SK-N-SH (cell line): ENCODE data around the gene ZNF346. TPM values are rescaled to one million over a fixed set of nuclear protein-coding genes. Genes with fewer than 3 reads are reported as not detected.
A peak's percentile ranks its signal among the peaks of the same experiment; 100 is the strongest.

Experiments used
- CTCF ChIA-PET: fragments of 300-600, 350-600 bp; formaldehyde crosslinking; extraction: SDS; loops from one replicate; lab custom pipeline; 2021; lab: Yijun Ruan, JAX
- POLR2A ChIA-PET: fragments of 350-600 bp; sonication (Branson Sonifier 250); formaldehyde crosslinking; extraction: SDS; loops from one replicate; lab custom pipeline; 2020; ENCODE audit warnings: antibody characterized with exemption, inconsistent platforms; lab: Yijun Ruan, JAX
- DNase-seq: peaks from one replicate; pipeline ENCODE4 v3.0.0; 2012
- H2AFZ ChIP-seq: fragments of 200-600 bp; sonication (generic); 2 replicates; pipeline ENCODE4 v1.8.1; 2016; ENCODE audit warnings: antibody characterized with exemption, mild to moderate bottlenecking, low read depth
- H3F3A ChIP-seq: fragments of 200-600 bp; sonication (generic); replicated peaks from 2 replicates; pipeline ENCODE3; 2016; ENCODE audit warnings: antibody characterized with exemption, mild to moderate bottlenecking; ENCODE audit not compliant: insufficient read depth
- H3K27ac ChIP-seq, 2 experiments: fragments of 200-500 bp in 1 of 2; fragments of 200-600 bp in 1 of 2; sonication (Bioruptor generic) in 1 of 2; sonication (generic), shearing (Covaris generic) in 1 of 2; 2 replicates each; pipeline versions ENCODE4 v1.5.1 to v1.6.1; 2014 to 2016; ENCODE audit warnings: low read depth in 2 of 2, inconsistent platforms in 1 of 2, low read length in 1 of 2, mild to moderate bottlenecking in 1 of 2, mixed read lengths in 1 of 2
- H3K27me3 ChIP-seq: fragments of 200-600 bp; sonication (generic), shearing (Covaris generic); 2 replicates; pipeline ENCODE4 v1.6.1; 2016; ENCODE audit warnings: mixed run types; ENCODE audit not compliant: insufficient read depth
- H3K36me3 ChIP-seq, 2 experiments: fragments of 200-500 bp in 1 of 2; fragments of 200-600 bp in 1 of 2; sonication (Bioruptor generic) in 1 of 2; sonication (generic) in 1 of 2; replicated peaks in 1 of 2; 2 replicates each; pipeline versions ENCODE3 to v1.5.1; 2014 to 2016; ENCODE audit warnings: low read length in 1 of 2, mild to moderate bottlenecking in 1 of 2; ENCODE audit not compliant: insufficient read depth in 2 of 2, control insufficient read depth in 1 of 2
- H3K4me1 ChIP-seq, 2 experiments: fragments of 200-500 bp in 1 of 2; fragments of 200-600 bp in 1 of 2; sonication (Bioruptor generic) in 1 of 2; sonication (generic), shearing (Covaris generic) in 1 of 2; 2 replicates each; pipeline versions ENCODE4 v1.5.1 to v1.6.1; 2014 to 2016; ENCODE audit warnings: low read depth in 1 of 2, low read length in 1 of 2, mixed run types in 1 of 2; ENCODE audit not compliant: insufficient read depth in 2 of 2, control insufficient read depth in 1 of 2
- H3K4me2 ChIP-seq: fragments of 200-600 bp; sonication (generic), shearing (Covaris generic); 2 replicates; pipeline ENCODE4 v1.6.1; 2017; ENCODE audit warnings: mixed run types
- H3K4me3 ChIP-seq, 2 experiments: fragments of 200-500 bp in 1 of 2; fragments of 200-600 bp in 1 of 2; sonication (Bioruptor generic) in 1 of 2; sonication (generic), shearing (Covaris generic) in 1 of 2; 2 replicates each; pipeline versions ENCODE4 v1.5.1 to v1.8.1; 2014 to 2016; ENCODE audit warnings: low read depth in 2 of 2, inconsistent platforms in 1 of 2, low read length in 1 of 2, mild to moderate bottlenecking in 1 of 2, mixed read lengths in 1 of 2, moderate library complexity in 1 of 2
- H3K79me2 ChIP-seq: fragments of 200-600 bp; sonication (generic); 2 replicates; pipeline ENCODE4 v1.8.1; 2017; ENCODE audit warnings: mild to moderate bottlenecking; ENCODE audit not compliant: insufficient read depth
- H3K9ac ChIP-seq: fragments of 200-600 bp; sonication (generic); 2 replicates; pipeline ENCODE4 v1.6.1; 2017; ENCODE audit warnings: mixed run types
- H3K9me2 ChIP-seq: fragments of 200-600 bp; sonication (generic); 2 replicates; pipeline ENCODE4 v1.6.1; 2017; ENCODE audit warnings: mixed run types
- H3K9me3 ChIP-seq: fragments of 200-600 bp; sonication (generic); 2 replicates; pipeline ENCODE4 v1.6.1; 2017; ENCODE audit warnings: mixed run types, mild to moderate bottlenecking, moderate library complexity
- H4K20me1 ChIP-seq: fragments of 200-600 bp; sonication (generic); 2 replicates; pipeline ENCODE4 v1.6.1; 2017; ENCODE audit warnings: mild to moderate bottlenecking, mixed run types; ENCODE audit not compliant: insufficient read depth
- CHD2 ChIP-seq: fragments of 150-350 bp; IDR thresholded peaks from 2 replicates; pipeline ENCODE4 v1.6.1; 2018; ENCODE audit warnings: low read length; ENCODE audit not compliant: partially characterized antibody
- ELF1 ChIP-seq: IDR thresholded peaks from 2 replicates; pipeline ENCODE4 v1.4.0; 2012
- EP300 ChIP-seq, 2 experiments: IDR thresholded peaks; 2 replicates each; pipeline versions ENCODE4 v1.4.0 to v1.6.1; 2012; ENCODE audit warnings: borderline replicate concordance in 1 of 2, low read depth in 1 of 2, low read length in 1 of 2
- EZH2phosphoT487 ChIP-seq: fragments of 200-600 bp; sonication (generic); IDR thresholded peaks from 2 replicates; pipeline ENCODE4 v1.6.1; 2017; ENCODE audit warnings: low read depth, mixed run types, mild to moderate bottlenecking, antibody characterized with exemption, moderate library complexity, borderline replicate concordance
- GABPA ChIP-seq: IDR thresholded peaks from 2 replicates; pipeline ENCODE4 v1.4.0; 2012; ENCODE audit warnings: low read depth, mild to moderate bottlenecking
- JUND ChIP-seq: IDR thresholded peaks from 2 replicates; pipeline ENCODE4 v1.4.0; 2012
- MXI1 ChIP-seq: IDR thresholded peaks from 2 replicates; pipeline ENCODE4 v1.6.1; 2012; ENCODE audit warnings: mild to moderate bottlenecking, low read depth, low read length, improper control_type of control experiment
- NFIC ChIP-seq: IDR thresholded peaks from 2 replicates; pipeline ENCODE4 v1.4.0; 2012; ENCODE audit warnings: borderline replicate concordance
- NRF1 ChIP-seq: IDR thresholded peaks from 2 replicates; pipeline ENCODE4 v1.6.1; 2012; ENCODE audit warnings: low read depth, mild to moderate bottlenecking, low read length
- POLR2AphosphoS5 ChIP-seq: IDR thresholded peaks from 2 replicates; pipeline ENCODE4 v1.6.1; 2012; ENCODE audit warnings: low read depth, low read length
- RCOR1 ChIP-seq: fragments of 150-350 bp; IDR thresholded peaks from 2 replicates; pipeline ENCODE4 v1.6.1; 2017; ENCODE audit warnings: antibody characterized with exemption, low read length
- RXRA ChIP-seq: IDR thresholded peaks from 2 replicates; pipeline ENCODE4 v1.4.0; 2012; ENCODE audit warnings: low read depth, mild to moderate bottlenecking, borderline replicate concordance
- SMC3 ChIP-seq: IDR thresholded peaks from 2 replicates; pipeline ENCODE4 v1.6.1; 2012; ENCODE audit warnings: low read depth, low read length, improper control_type of control experiment
- TAF1 ChIP-seq: IDR thresholded peaks from 2 replicates; pipeline ENCODE4 v1.6.1; 2012; ENCODE audit warnings: low read depth, mild to moderate bottlenecking, low read length, moderate library complexity, borderline replicate concordance
- TCF12 ChIP-seq: IDR thresholded peaks from 2 replicates; pipeline ENCODE4 v1.4.0; 2012
- TEAD4 ChIP-seq: IDR thresholded peaks from 2 replicates; pipeline ENCODE4 v1.4.0; 2012; ENCODE audit warnings: mild to moderate bottlenecking, borderline replicate concordance; ENCODE audit not compliant: insufficient read depth
- YY1 ChIP-seq: IDR thresholded peaks from 2 replicates; pipeline ENCODE4 v1.4.0; 2012; ENCODE audit warnings: low read depth, mild to moderate bottlenecking
- WGBS: methylation state at CpG from one replicate; pipeline ENCODE4 v1.1.6; 2017; ENCODE audit warnings: low lambda C conversion rate; 5-methylcytosine and 5-hydroxymethylcytosine counted together
- polyA plus RNA-seq, 3 experiments: library from polyadenylated mRNA; depleted of rRNA; stranded (reverse); fragments of >200 nt; gene quantifications; 2 replicates each; pipeline ENCODE4 v1.2.3, GENCODE V29; 2012
- TF ChIP-seq, protein P1 (sequence below): fragments of 200-600 bp; sonication (generic); IDR thresholded peaks from 2 replicates; pipeline ENCODE4 v1.6.1; 2017; ENCODE audit warnings: antibody characterized with exemption, mild to moderate bottlenecking, moderate library complexity
- TF ChIP-seq, protein P2 (sequence below): IDR thresholded peaks from 2 replicates; pipeline ENCODE4; 2012
- TF ChIP-seq, protein P3 (sequence below): IDR thresholded peaks from 2 replicates; pipeline ENCODE4 v1.4.0; 2012; ENCODE audit warnings: low read depth
- TF ChIP-seq, protein P4 (sequence below): fragments of 150-350 bp; IDR thresholded peaks from 2 replicates; pipeline ENCODE4 v1.6.1; 2017; ENCODE audit warnings: antibody characterized with exemption, low read length, low read depth, borderline replicate concordance
- TF ChIP-seq, protein P5 (sequence below): IDR thresholded peaks from 2 replicates; pipeline ENCODE4 v1.4.0; 2012; ENCODE audit warnings: low read depth, borderline replicate concordance

ZNF346 gene
- polyA plus RNA-seq, 1 of the 3 experiments (the other 2 are of a cell fraction): 15.1 TPM

DNA sequence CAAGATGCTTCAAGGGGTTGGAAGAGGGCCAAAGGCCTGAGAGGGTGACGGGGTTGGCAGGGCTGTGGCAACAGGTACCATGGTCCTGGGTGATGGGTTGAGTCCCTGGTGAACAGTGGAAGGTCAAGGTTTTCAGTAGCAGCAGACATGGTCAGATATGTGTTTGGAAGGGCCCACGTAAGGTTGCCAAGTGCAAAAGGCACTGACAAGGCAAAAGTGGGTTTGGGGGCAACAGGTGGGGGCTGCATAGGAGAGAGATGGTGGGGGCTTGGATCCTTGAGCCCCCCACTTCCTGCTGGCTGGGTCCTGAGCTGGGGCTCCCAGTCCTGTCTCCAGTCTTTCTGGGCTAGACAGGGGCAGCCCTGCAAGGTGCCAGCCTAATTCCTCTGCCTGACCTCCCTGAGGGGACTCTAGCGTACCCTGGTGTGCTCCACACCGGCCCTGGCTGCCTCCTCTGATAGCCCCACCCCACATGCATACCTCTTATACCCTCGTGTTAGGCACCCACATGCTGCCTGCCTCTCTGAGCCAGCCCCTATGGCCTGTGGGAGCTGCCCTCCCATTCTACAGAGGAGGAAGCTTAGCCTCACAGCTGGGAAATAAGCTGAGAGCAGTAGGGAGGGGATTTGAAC lies 90.2 kb downstream of the ZNF346 start:
- no peak for DNase-seq
- 50% methylated on average over 5 of the region's 5 CpGs for WGBS
- CTCF ChIA-PET: interaction anchor here (0.5 to 7.6 kb wide), 50 partner anchors 9 to 464 kb away, joined by 3 to 141 read pairs (median 4); partner anchors contain the start of genes FGFR4, GRK6, HK3 and NSD1
- no peak overlapping the region for H3K4me2 ChIP-seq
- no peak overlapping the region for H3K4me3 ChIP-seq
- no peaks in the 10 kb centered on the region for H3K9me3 ChIP-seq
- no peak overlapping the region for H2AFZ ChIP-seq
- H3K4me1 ChIP-seq: no peaks in the 10 kb centered on the region; a peak in 1 of 4 replicates
- H3F3A ChIP-seq: no peaks in the 10 kb centered on the region
- no peak overlapping the region for H3K9ac ChIP-seq
- POLR2A ChIA-PET: interaction anchor here (0.5 to 0.6 kb wide), 2 partner anchors 29 to 144 kb away, joined by 4 to 5 read pairs; no protein-coding TSS in a partner anchor
- no peak overlapping the region for H3K27ac ChIP-seq
- no peaks in the 10 kb centered on the region for H3K9me2 ChIP-seq
- H3K27me3 ChIP-seq: no peaks in the 10 kb centered on the region
- no peaks in the 10 kb centered on the region for H3K79me2 ChIP-seq
- H4K20me1 ChIP-seq: no peaks in the 10 kb centered on the region
- TF ChIP-seq CHD2 (no peak), EZH2phosphoT487 (no peak), RCOR1 (no peak)
- H3K36me3 ChIP-seq: no peaks in the 10 kb centered on the region

DNA sequence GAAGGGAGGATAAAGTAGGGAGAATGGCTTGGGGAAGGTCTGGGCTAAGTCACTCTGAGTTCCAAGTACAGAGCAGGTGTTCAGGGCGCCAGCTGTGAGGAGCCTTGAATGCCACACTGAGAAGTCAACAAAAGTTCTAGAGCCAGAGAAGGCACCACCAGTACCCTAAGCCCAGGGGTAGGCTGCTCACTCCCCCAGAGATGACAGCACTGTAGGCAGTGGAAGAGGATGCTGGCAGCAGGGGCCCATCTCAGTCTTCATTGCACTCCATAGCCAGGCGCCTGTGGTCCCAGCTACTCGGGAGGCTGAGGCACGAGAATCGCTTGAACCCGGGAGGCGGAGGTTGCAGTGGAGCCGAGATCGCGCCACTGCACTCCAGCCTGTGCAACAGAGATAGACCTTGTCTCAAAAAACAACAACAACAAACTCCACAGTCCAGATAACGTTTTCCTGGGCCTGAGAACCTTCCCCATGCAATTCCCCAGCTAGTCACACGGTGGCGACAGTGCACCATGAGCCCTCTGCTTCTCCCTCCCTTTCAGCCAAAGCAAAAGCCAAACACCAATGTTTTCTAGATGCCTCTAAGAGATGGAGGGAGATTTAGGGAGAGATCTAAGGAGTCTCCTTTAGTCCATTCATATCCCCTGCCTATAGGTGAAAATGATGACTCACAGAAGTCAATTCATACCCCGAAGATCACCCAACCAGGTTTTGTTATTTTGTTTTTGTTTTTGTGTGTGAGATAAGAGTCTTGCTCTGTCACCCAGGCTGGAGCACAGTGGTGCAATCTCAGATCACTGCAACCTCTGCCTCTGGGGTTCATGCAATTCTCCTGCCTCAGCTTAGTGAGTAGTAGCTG lies 91.3 kb downstream of the ZNF346 start:
- peak; percentile 89 for DNase-seq
- no peak overlapping the region; a peak in 1 of 4 replicates for H3K4me3 ChIP-seq
- no peaks in the 10 kb centered on the region for H3K27me3 ChIP-seq
- H3K9me3 ChIP-seq: no peaks in the 10 kb centered on the region
- ChIA-PET POLR2A (interaction anchor here (0.9 to 1.2 kb wide), 2 partner anchors 196 to 198 kb away, joined by 3 to 4 read pairs; partner anchors contain the start of gene MXD3), CTCF (interaction anchor here (0.6 to 7.6 kb wide), 51 partner anchors 8 to 455 kb away, joined by 3 to 141 read pairs (median 4); partner anchors contain the start of genes FGFR4, GRK6, HK3 and NSD1)
- no peak overlapping the region for H3K9ac ChIP-seq
- no peak overlapping the region for H3K27ac ChIP-seq
- no peaks in the 10 kb centered on the region for H3K36me3 ChIP-seq
- H3K4me1 ChIP-seq: no peaks in the 10 kb centered on the region; a peak in 1 of 4 replicates
- no peaks in the 10 kb centered on the region for H3K79me2 ChIP-seq
- H3F3A ChIP-seq: no peaks in the 10 kb centered on the region
- no peaks in the 10 kb centered on the region for H4K20me1 ChIP-seq
- no peak overlapping the region for H3K4me2 ChIP-seq
- WGBS: 15% methylated on average over 14 of the region's 14 CpGs
- H3K9me2 ChIP-seq: no peaks in the 10 kb centered on the region
- peak overlapping the region; percentile 52; the same call in 1 of the 2 replicates for H2AFZ ChIP-seq
- TF ChIP-seq RXRA: no peak
- no peak for TF ChIP-seq NFIC
- no peak for TF ChIP-seq TEAD4
- TF ChIP-seq SMC3: peak; percentile 90
- TF ChIP-seq, protein P1, sequence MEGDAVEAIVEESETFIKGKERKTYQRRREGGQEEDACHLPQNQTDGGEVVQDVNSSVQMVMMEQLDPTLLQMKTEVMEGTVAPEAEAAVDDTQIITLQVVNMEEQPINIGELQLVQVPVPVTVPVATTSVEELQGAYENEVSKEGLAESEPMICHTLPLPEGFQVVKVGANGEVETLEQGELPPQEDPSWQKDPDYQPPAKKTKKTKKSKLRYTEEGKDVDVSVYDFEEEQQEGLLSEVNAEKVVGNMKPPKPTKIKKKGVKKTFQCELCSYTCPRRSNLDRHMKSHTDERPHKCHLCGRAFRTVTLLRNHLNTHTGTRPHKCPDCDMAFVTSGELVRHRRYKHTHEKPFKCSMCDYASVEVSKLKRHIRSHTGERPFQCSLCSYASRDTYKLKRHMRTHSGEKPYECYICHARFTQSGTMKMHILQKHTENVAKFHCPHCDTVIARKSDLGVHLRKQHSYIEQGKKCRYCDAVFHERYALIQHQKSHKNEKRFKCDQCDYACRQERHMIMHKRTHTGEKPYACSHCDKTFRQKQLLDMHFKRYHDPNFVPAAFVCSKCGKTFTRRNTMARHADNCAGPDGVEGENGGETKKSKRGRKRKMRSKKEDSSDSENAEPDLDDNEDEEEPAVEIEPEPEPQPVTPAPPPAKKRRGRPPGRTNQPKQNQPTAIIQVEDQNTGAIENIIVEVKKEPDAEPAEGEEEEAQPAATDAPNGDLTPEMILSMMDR: peak; percentile 99
- no peak for TF ChIP-seq POLR2AphosphoS5
- TF ChIP-seq TCF12: no peak
- no peak for TF ChIP-seq EP300 (IDR thresholded peaks at IDR 0.05; ENCODE audit: borderline replicate concordance in 1 of 2, low read depth in 1 of 2, low read length in 1 of 2)
- TF ChIP-seq, protein P2, sequence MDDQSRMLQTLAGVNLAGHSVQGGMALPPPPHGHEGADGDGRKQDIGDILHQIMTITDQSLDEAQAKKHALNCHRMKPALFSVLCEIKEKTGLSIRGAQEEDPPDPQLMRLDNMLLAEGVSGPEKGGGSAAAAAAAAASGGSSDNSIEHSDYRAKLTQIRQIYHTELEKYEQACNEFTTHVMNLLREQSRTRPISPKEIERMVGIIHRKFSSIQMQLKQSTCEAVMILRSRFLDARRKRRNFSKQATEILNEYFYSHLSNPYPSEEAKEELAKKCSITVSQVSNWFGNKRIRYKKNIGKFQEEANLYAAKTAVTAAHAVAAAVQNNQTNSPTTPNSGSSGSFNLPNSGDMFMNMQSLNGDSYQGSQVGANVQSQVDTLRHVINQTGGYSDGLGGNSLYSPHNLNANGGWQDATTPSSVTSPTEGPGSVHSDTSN: no peak
- TF ChIP-seq NRF1: no peak
- TF ChIP-seq, protein P3, sequence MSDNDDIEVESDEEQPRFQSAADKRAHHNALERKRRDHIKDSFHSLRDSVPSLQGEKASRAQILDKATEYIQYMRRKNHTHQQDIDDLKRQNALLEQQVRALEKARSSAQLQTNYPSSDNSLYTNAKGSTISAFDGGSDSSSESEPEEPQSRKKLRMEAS: no peak
- TF ChIP-seq YY1: no peak
- TF ChIP-seq, protein P4, sequence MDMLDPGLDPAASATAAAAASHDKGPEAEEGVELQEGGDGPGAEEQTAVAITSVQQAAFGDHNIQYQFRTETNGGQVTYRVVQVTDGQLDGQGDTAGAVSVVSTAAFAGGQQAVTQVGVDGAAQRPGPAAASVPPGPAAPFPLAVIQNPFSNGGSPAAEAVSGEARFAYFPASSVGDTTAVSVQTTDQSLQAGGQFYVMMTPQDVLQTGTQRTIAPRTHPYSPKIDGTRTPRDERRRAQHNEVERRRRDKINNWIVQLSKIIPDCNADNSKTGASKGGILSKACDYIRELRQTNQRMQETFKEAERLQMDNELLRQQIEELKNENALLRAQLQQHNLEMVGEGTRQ: no peak
- no peak for TF ChIP-seq MXI1
- TF ChIP-seq TAF1: no peak
- no peak for TF ChIP-seq EZH2phosphoT487
- no peak for TF ChIP-seq ELF1
- TF ChIP-seq GABPA: no peak
- TF ChIP-seq, protein P5, sequence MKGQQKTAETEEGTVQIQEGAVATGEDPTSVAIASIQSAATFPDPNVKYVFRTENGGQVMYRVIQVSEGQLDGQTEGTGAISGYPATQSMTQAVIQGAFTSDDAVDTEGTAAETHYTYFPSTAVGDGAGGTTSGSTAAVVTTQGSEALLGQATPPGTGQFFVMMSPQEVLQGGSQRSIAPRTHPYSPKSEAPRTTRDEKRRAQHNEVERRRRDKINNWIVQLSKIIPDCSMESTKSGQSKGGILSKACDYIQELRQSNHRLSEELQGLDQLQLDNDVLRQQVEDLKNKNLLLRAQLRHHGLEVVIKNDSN: no peak
- TF ChIP-seq JUND: no peak
